Spinal cord (tissue), 10 donors: ENCODE results near the gene GRIK3. TPM values are rescaled to one million over a fixed set of nuclear protein-coding genes. Genes with fewer than 3 reads are reported as not detected.

Source experiments
- DNase-seq, 6 donors: peaks; one replicate each; pipeline versions ENCODE4 v3.0.0 to v3.0.0-alpha.2; 2013 to 2015; ENCODE audit warnings: low spot score in 6 of 6, low read depth in 4 of 6
- H3K27ac ChIP-seq: one replicate; pipeline ENCODE4 v1.5.1; 2013; ENCODE audit warnings: low read depth, low read length, control low read depth
- H3K27me3 ChIP-seq: one replicate; pipeline ENCODE4 v1.6.1; 2013; ENCODE audit warnings: low read length; ENCODE audit not compliant: control insufficient read depth, insufficient read depth
- H3K36me3 ChIP-seq: one replicate; pipeline ENCODE4 v1.6.1; 2013; ENCODE audit warnings: low read length; ENCODE audit not compliant: control insufficient read depth, insufficient read depth
- H3K4me1 ChIP-seq: one replicate; pipeline ENCODE4 v1.6.1; 2013; ENCODE audit warnings: low read length; ENCODE audit not compliant: control insufficient read depth, insufficient read depth
- H3K4me3 ChIP-seq: one replicate; pipeline ENCODE4 v1.5.1; 2013; ENCODE audit warnings: low read depth, low read length, control low read depth
- H3K9me3 ChIP-seq: one replicate; pipeline ENCODE4 v1.6.1; 2013; ENCODE audit warnings: low read length; ENCODE audit not compliant: control insufficient read depth, insufficient read depth
- WGBS: methylation state at CpG from one replicate; pipeline ENCODE4 v1.1.5; 2013; ENCODE audit warnings: missing lambda C conversion rate; ENCODE audit not compliant: insufficient coverage; 5-methylcytosine and 5-hydroxymethylcytosine counted together
- polyA plus RNA-seq, 2 donors: library from polyadenylated mRNA; unstranded; fragments of 120-200 nt; gene quantifications; one replicate each; pipeline ENCODE4 v1.2.1, GENCODE V29; 2013; ENCODE audit not compliant: insufficient read length in 2 of 2
- total RNA-seq, 2 donors: library from RNA; depleted of rRNA in 1 of 2; stranded (reverse); fragments of 120-200 nt in 1 of 2; fragments of >200 nt in 1 of 2; gene quantifications; one replicate each; pipeline versions ENCODE4 v1.2.3 to v1.2.4, GENCODE V29; 2013 to 2014
- donor health status: healthy.

The GRIK3 gene
- total and polyA plus RNA-seq, 4 donors = 18.5 to 43.6 (median 31.3) TPM

GRCh38 chr1:36805979-36806640 is 228.2 kb downstream of the GRIK3 start:
- Histone ChIP-seq H3K27ac (no peak overlapping the region), H3K27me3 (no peaks in the 10 kb centered on the region), H3K4me3 (no peak overlapping the region), H3K4me1 (peaks cover 20% of the 10 kb centered on the region), H3K9me3 (no peaks in the 10 kb centered on the region), H3K36me3 (peaks cover 48% of the 10 kb centered on the region)
- 91% methylated on average over 28 of the region's 29 CpGs for WGBS
- no peak for DNase-seq

- Histone ChIP-seq H3K4me3 (no peak overlapping the region), H3K27me3 (no peaks in the 10 kb centered on the region), H3K36me3 (peaks cover 45% of the 10 kb centered on the region), H3K27ac (no peak overlapping the region), H3K9me3 (no peaks in the 10 kb centered on the region), H3K4me1 (peaks cover 20% of the 10 kb centered on the region)
- no peak for DNase-seq
- 85% methylated on average over 17 of the region's 17 CpGs for WGBS
Measured at GRCh38 chr1:36804669-36805314, 229.5 kb downstream of the GRIK3 start.

DNA sequence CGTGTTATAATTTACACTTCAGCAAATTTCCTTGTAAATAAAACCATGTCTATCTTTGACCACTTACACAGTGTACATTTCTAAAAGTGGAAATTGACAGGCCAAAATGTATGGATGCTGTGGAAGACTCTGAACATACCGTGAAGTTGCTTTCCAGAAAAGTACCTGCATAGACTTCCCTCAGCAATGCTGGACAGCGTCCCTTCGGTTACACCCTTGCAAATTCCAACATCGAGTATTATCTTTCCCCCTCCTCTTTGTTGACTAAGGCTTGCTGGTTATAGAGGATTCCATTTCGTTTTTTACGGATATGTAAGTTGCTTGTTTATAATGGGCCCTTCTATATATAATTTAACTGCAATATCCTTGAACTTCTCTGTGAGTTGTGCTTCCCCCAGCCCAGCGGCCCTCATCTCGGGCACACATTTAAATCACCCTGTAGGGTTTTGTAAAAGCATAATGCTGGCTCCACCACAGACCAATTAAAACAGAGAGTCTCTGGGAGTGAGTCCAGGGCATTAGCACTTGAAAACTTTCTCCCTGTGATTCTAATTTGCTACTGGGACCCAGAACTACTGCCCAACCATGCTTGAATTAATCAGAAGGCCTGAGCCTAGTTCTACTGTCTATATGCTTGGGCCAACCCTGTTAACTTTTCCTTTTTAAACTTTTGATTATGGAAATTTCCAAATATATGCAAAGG is 230.3 kb downstream of the GRIK3 start:
- Histone ChIP-seq H3K4me3 (no peak overlapping the region), H3K27me3 (no peaks in the 10 kb centered on the region), H3K9me3 (no peaks in the 10 kb centered on the region), H3K27ac (no peak overlapping the region), H3K4me1 (peaks cover 20% of the 10 kb centered on the region), H3K36me3 (peaks cover 45% of the 10 kb centered on the region)
- peak in 4 of 6 donors; percentile 33 to 85 (median 68) for DNase-seq
- no CpG with 5 or more reads among the region's 9 CpGs for WGBS

DNA sequence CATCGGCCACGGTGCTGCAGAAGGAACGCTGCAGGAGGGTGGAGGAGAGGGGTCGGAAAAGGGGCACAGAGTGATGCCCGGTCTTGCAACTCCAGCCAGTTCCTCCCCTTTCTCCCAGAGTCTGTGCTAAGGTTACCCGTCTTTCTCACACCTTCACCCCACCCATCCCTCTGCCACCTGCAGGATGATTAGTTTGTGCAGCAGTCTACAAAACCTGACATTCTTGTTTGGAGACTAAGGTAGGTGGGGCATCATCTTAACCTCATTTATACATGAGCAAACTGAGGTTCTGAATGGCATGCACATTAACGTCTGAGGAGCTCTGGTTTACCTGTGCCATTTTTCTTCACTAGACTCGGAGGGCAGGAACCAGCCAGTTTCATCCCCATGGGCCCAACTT is 232.3 kb downstream of the GRIK3 start:
- Histone ChIP-seq H3K4me1 (peaks cover 11% of the 10 kb centered on the region), H3K27ac (no peak overlapping the region)

GRCh38 chr1:36797761-36798160 is 236.6 kb downstream of the GRIK3 start:
- no peaks in the 10 kb centered on the region for H3K4me1 ChIP-seq
- 73% methylated on average over 3 of the region's 7 CpGs for WGBS
- H3K27me3 ChIP-seq = no peaks in the 10 kb centered on the region
- H3K27ac ChIP-seq = no peak overlapping the region
- no peaks in the 10 kb centered on the region for H3K9me3 ChIP-seq
- no peak overlapping the region for H3K4me3 ChIP-seq
- H3K36me3 ChIP-seq = peaks cover 30% of the 10 kb centered on the region
- DNase-seq = no peak

More for the DNA sequence above, 232.3 kb downstream of the GRIK3 start:
- Histone ChIP-seq H3K9me3 (no peaks in the 10 kb centered on the region), H3K4me3 (no peak overlapping the region), H3K36me3 (peaks cover 44% of the 10 kb centered on the region), H3K27me3 (no peaks in the 10 kb centered on the region)
- DNase-seq = no peak
- WGBS = 100% methylated on average over 2 of the region's 8 CpGs

DNA sequence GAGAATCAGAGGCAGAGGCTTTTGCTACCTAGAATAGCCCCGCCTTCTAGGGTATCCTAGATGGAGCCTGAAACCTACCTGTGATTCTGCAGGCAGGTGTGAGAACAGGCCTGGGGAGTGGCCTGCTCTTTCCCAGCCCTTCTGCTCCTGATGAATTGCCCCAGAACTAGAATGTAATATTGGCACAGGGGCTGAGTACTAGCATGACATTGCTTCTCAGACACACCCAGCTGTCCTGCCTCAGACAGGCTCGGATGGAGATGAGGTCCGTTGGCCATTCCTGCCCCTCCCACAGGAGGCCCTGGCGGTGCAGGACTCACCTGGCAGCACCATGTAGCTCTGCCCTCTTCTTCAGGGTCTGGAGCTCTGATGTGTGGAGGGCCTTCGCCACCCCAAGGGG is 237.6 kb downstream of the GRIK3 start:
- H3K4me1 ChIP-seq = no peaks in the 10 kb centered on the region
- H3K27me3 ChIP-seq = no peaks in the 10 kb centered on the region
- H3K36me3 ChIP-seq = peaks cover 21% of the 10 kb centered on the region
- no peaks in the 10 kb centered on the region for H3K9me3 ChIP-seq
- no peak overlapping the region for H3K27ac ChIP-seq
- DNase-seq = no peak
- H3K4me3 ChIP-seq = no peak overlapping the region
- 83% methylated on average over 4 of the region's 5 CpGs for WGBS

DNA sequence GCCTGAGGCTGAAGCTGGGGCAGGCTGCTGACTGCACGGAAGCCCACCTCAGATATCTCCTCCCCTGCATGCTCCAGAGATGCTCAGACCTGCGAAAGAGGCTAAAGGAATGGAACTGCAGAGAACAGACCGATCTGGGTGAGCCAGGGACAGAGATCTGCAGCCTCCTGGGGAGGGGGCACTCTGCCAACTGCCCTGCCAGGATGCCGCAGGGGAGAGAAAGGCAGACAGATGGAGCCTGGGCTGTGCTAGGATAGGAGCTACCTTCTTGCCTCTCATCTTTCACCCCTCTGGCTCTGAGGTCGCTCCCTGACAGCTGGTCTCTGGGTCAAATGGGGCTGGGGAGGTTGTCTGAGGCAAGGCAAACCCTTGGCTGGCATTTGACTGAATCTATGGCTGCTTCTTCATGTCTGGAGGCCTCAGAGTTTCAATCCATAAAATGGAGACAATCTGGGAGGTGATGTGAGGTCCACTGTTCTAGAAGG is 238.2 kb downstream of the GRIK3 start:
- Histone ChIP-seq H3K27ac (no peak overlapping the region), H3K9me3 (no peaks in the 10 kb centered on the region), H3K36me3 (peaks cover 15% of the 10 kb centered on the region), H3K4me3 (no peak overlapping the region), H3K4me1 (no peaks in the 10 kb centered on the region), H3K27me3 (no peaks in the 10 kb centered on the region)
- DNase-seq = peak in 1 of 6 donors; percentile 49
- WGBS = 89% methylated on average over 4 of the region's 5 CpGs

DNA sequence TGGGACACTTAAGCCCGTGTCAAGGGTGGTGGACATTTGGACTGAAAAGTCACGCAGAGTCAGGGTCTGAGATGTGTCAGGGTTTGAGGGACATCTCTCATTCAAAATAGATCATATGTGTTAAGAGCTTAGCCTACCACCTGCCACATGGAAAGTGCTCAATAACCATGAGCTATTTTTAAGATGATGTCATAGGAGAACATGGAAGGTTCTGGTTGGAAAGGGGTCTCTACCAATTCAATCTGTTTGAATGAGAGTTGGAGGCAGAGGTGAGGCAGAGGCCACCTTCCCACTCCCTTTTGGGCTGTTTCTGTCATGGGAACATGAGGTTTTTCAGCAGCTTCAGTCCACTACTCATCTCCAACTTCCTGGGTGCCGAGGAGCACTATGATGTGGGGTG is 239.9 kb downstream of the GRIK3 start:
- 100% methylated on average over 1 of the region's 3 CpGs for WGBS
- H3K4me3 ChIP-seq = no peak overlapping the region
- H3K9me3 ChIP-seq = no peaks in the 10 kb centered on the region
- H3K4me1 ChIP-seq = peaks cover 8% of the 10 kb centered on the region
- peaks cover 15% of the 10 kb centered on the region for H3K36me3 ChIP-seq
- no peaks in the 10 kb centered on the region for H3K27me3 ChIP-seq
- H3K27ac ChIP-seq = no peak overlapping the region
- DNase-seq = no peak

DNA sequence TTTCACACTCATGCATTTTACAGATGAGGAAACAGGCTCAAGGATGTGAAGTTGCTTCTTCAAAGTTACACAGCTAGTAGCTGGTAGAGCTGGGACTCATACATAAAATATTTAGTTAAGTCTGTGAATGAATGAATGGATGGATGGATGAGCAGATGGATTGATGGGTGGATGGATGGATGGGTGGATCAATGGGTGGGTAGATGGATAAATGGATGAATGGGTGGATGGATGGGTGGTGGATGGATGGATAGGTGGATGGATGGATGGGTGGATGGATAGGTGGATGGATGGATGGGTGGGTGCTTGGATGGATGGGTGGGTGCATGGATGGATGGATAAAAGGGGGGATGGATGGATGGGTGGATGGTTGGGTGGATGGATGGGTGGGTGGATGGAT is 240.9 kb downstream of the GRIK3 start:
- DNase-seq = no peak
- Histone ChIP-seq H3K4me1 (peaks cover 14% of the 10 kb centered on the region), H3K4me3 (no peak overlapping the region), H3K9me3 (no peaks in the 10 kb centered on the region), H3K27ac (no peak overlapping the region), H3K27me3 (no peaks in the 10 kb centered on the region), H3K36me3 (peaks cover 15% of the 10 kb centered on the region)
